GM21723 (cell line): ENCODE measurements around the gene METTL6.
"Not testable (repeated sequence)": the region's sequence is repeated elsewhere in the genome, so short reads cannot be mapped to it uniquely, and the experiment has no call there.

Source experiments
- ATAC-seq: cut with Tn5 transposase; IDR thresholded peaks from one replicate; pipeline ENCODE4 v1.9.1; 2021; ENCODE audit warnings: mild to moderate bottlenecking, moderate library complexity; ENCODE audit not compliant: unreplicated experiment

The METTL6 gene, protein sequence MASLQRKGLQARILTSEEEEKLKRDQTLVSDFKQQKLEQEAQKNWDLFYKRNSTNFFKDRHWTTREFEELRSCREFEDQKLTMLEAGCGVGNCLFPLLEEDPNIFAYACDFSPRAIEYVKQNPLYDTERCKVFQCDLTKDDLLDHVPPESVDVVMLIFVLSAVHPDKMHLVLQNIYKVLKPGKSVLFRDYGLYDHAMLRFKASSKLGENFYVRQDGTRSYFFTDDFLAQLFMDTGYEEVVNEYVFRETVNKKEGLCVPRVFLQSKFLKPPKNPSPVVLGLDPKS

GRCh38 chr3:15427182-15427880 lies at the start of gene METTL6, which contains the start of gene EAF1:
TSS of gene METTL6 (minus strand) at chr3:15427544. CDS start at chr3:15426511, 1,033 bp downstream.
TSS of gene EAF1 (plus strand) at chr3:15427598. CDS start at chr3:15427780, 182 bp downstream.
- ATAC-seq: peak; percentile 92

DNA sequence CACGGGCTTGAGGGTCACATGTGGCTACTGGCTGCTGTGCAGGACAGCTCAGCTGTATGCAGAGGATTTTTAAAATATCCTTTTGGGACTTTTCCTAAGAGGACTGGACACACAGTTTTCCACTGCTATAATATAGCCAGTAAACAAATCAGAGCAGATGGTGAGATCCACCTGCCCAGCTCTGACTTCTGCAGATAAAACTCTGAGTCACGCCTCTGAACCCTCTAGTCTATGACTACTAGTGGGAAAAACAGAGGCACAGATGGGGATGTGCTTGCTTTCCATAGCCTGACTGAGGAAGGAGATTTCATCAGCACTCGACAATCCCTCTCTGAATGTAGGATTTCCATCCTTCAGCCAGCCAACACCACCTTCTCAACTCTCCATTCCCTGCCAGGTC lies 49.0 kb upstream of the METTL6 start:
- no peak for ATAC-seq

GRCh38 chr3:15475161-15475560 lies 47.8 kb upstream of the METTL6 start:
- no peak for ATAC-seq

GRCh38 chr3:15471861-15472260 lies 44.5 kb upstream of the METTL6 start:
- no peak for ATAC-seq

DNA sequence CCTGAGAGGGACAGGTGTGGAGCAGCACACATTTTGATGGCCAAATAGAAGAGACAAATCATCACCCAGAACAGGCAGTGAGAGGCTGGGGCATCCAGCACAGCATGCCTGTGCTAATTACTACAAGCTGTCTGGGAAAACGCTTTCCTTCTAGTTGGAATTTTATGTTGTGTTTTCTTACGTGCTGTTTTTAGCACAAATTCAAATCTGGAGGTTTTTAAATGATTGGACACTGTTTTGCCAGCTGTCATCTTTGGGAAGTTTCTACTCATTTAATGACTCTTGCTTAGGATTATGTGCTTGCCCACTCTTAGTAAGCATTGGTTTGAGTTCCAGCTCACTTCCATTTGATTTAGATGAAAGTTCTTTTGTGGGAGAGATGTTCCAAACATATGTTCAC lies 43.5 kb upstream of the METTL6 start:
- ATAC-seq: no peak

- ATAC-seq: no peak
Measured at GRCh38 chr3:15470261-15470660, 42.9 kb upstream of the METTL6 start.

DNA sequence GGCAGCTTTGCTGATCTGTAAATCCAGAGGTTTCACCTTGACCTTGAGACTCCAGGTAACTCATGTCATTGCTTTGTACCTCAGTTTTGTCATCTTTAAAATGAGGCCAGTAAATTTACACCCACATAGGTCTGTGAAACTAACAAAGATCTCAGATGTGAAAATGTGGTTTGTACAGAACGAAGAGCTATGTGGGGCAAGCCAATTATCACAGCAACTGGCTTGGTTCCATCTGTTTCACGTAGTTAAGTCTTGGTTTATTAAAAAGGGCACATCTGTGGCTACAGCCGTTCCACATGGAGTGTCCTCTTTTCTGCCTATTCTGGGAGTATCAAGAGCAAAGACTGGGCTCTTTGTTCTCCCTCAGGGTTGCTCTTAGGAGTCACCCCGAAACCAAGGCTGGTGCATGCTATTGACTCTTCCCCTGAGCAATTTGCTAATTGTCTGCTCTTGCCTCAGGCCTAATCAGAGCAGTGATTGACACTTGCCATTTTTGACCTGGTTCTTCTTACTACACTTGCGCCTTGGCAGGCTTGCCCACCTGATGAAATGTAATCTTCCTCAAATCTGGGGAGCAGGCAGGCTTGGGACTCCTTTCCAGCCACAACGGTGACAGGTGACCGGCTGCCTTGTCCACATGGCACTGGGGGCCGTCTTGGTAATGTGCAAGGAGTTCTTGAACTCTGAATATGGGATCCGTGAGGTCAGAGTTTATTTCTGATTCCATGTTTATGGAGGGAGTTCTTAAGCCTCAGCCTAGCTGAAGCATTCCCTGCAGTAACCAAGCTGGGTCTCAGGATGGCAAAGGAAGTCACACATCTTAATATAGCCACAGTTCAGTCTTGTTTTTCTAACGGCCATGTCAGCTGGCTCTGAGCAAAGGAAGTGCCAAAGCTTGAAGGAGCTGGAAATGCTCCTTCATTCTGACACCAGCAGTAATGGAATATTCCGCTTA lies 40.2 kb upstream of the METTL6 start:
- ATAC-seq: no peak

- ATAC-seq: no peak
Measured at GRCh38 chr3:15465876-15466585, 38.7 kb upstream of the METTL6 start.

- no peak for ATAC-seq
Measured at GRCh38 chr3:15462451-15462850, 35.1 kb upstream of the METTL6 start.

- no peak for ATAC-seq
Measured at GRCh38 chr3:15460891-15461531, 33.7 kb upstream of the METTL6 start.

- ATAC-seq: no peak
Measured at GRCh38 chr3:15458212-15458780, 31.0 kb upstream of the METTL6 start.

GRCh38 chr3:15456915-15457314 lies 29.6 kb upstream of the METTL6 start:
- ATAC-seq: not testable (repeated sequence)

GRCh38 chr3:15456321-15456720 lies 29.0 kb upstream of the METTL6 start:
- ATAC-seq: no peak

DNA sequence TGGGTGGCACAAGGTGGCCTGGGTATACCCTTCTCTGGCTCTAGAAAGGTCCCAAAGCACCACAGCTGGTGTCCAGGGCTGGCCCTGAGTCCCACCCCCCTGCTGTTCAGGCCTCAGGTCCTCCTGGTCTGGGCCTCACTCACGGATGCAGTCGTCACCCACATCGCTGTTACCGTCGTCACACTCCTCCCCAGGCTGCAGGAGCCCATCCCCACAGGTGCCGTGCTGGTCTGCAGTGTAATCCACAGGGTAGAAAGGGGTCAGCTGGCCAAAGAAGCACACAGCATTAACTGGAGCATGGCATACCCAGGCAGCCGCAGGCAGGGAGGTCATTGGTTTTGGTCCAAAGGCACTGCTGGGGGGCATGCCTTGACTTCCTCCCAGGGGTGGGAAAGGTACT lies 28.4 kb upstream of the METTL6 start:
- ATAC-seq: no peak

GRCh38 chr3:15454965-15455364 lies 27.6 kb upstream of the METTL6 start:
- ATAC-seq: no peak

GRCh38 chr3:15453991-15454625 lies 26.8 kb upstream of the METTL6 start:
- no peak for ATAC-seq

- no peak for ATAC-seq
Measured at GRCh38 chr3:15453501-15453900, 26.2 kb upstream of the METTL6 start.

DNA sequence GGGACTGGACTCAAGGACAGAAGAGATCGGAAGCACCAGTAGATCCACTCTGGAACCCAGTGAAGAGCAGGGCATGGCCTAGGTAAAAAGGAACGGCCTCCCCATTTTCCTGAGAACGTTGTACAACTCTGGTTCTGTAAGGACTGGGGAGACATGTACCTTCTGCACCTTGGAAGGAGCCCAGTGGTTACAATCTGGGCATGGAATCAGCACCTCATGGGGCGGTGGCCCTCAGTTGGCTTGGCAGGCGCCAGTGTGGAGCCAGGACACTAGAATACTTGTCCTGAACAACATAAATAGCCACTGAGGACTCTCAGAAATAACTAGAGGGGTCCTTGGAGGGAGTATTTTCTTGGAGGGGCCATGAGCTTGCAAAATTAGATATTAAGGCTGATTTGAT lies 25.6 kb upstream of the METTL6 start:
- ATAC-seq: no peak

DNA sequence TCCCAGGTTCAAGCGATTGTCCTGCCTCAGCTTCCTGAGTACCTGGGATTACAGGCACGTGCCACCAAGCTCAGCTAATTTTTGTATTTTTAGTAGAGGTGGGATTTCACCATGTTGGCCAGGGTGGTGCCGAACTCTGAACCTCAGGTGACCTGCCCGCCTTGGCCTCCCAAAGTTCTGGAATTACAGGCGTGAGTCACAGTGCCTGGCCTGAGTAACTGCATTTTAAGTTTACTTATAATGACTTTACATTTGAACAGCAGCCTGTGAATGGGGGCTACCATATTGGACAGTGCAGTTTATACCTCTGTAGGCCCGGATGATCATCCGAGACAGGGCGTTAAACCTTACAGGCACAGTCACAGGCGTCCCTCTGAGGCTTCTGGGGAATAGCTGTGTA lies 24.8 kb upstream of the METTL6 start:
- no peak for ATAC-seq
